Keratinocyte (primary cell): ENCODE results near the gene CCDC69.

ENCODE experiments used
- EZH2 ChIP-seq: IDR thresholded peaks from one replicate; pipeline ENCODE4 v1.6.1; 2012; ENCODE audit warnings: inconsistent platforms, mild to moderate bottlenecking, low read length, moderate library complexity
- TF ChIP-seq, protein P1 (sequence below), 3 experiments: IDR thresholded peaks in 1 of 3; conservative IDR thresholded peaks in 1 of 3; optimal IDR thresholded peaks in 1 of 3; 2 replicates in 2 of 3; 3 replicates in 1 of 3; pipeline versions ENCODE3 to v1.5.1; 2011; ENCODE audit warnings: low read length in 3 of 3, mild to moderate bottlenecking in 3 of 3, moderate library complexity in 2 of 3, control low read depth in 1 of 3, inconsistent platforms in 1 of 3; ENCODE audit not compliant: insufficient read depth in 2 of 3; ENCODE audit errors: extremely low read depth in 1 of 3

DNA sequence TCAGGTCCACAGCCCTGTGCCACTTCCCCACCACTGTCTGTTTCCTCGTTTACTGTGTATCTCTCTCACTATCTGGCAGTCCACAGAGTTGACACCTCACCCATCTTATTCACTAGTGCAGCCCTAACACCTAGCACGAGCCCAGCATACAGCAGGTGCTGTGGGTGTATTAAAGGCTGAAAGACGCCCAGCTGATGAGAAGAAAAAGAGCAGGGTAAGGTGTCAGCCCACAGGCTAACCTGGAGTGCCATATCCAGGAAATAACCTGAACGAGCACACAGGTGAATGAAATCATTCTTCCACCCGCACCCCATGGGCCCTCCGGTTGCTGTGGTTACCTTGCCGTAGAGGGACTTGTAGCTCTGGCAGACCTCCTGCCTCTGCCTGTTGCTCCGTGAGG lies 84.9 kb downstream of the CCDC69 start:
- TF ChIP-seq, protein P1, sequence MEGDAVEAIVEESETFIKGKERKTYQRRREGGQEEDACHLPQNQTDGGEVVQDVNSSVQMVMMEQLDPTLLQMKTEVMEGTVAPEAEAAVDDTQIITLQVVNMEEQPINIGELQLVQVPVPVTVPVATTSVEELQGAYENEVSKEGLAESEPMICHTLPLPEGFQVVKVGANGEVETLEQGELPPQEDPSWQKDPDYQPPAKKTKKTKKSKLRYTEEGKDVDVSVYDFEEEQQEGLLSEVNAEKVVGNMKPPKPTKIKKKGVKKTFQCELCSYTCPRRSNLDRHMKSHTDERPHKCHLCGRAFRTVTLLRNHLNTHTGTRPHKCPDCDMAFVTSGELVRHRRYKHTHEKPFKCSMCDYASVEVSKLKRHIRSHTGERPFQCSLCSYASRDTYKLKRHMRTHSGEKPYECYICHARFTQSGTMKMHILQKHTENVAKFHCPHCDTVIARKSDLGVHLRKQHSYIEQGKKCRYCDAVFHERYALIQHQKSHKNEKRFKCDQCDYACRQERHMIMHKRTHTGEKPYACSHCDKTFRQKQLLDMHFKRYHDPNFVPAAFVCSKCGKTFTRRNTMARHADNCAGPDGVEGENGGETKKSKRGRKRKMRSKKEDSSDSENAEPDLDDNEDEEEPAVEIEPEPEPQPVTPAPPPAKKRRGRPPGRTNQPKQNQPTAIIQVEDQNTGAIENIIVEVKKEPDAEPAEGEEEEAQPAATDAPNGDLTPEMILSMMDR (optimal IDR thresholded peaks at IDR 0.05 in 1 of 3, IDR thresholded peaks at IDR 0.05 in 1 of 3, conservative IDR thresholded peaks at IDR 0.05 in 1 of 3; ENCODE audit: extremely low read depth in 1 of 3, insufficient read depth in 2 of 3, low read length in 3 of 3), result no peak
- no peak for TF ChIP-seq EZH2
